ENCODE measurements around the gene GPR143.
"Not testable (repeated sequence)": the region's sequence is repeated elsewhere in the genome, so short reads cannot be mapped to it uniquely, and the experiment has no call there.

GPR143 gene

GRCh38 chrX:9768321-9768839 lies 2.7 kb upstream of the GPR143 start:
- DNase-seq: not testable (repeated sequence)

- no peak for DNase-seq
Measured at GRCh38 chrX:9767375-9767774, 1.7 kb upstream of the GPR143 start.

- DNase-seq: no peak
Measured at GRCh38 chrX:9765072-9765736, 443 bp downstream of the GPR143 start.

- no peak for DNase-seq
Measured at GRCh38 chrX:9759337-9759736, 6.3 kb downstream of the GPR143 start.

DNA sequence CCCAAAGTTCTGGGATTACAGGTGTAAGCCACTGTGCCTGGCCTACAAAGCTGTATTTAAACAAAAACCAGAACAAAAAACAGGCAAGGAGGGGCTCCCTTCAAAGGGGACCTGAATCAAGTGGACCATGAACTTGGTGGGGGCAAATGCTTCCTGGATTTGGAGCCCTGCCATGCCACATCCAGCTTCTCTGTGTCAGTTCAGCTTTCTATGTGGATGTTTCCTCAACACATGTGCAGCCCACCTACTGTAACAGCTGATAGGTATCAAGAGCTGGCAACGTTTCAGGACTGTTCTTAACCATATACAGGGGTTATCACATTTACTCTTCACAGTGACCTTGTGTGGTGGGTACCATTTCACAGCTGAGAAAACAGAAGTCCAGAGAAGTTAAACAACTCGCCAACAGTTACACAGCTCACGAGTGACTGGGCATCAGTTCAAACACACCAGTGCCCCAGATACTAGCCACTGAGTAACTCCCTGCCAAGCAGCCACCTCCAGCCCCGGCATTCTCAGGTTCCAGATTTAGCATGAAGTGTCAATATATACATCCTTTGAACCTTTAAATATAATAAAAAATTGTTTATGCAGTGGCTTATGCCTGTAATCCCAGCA lies 7.5 kb downstream of the GPR143 start:
- DNase-seq: no peak

DNA sequence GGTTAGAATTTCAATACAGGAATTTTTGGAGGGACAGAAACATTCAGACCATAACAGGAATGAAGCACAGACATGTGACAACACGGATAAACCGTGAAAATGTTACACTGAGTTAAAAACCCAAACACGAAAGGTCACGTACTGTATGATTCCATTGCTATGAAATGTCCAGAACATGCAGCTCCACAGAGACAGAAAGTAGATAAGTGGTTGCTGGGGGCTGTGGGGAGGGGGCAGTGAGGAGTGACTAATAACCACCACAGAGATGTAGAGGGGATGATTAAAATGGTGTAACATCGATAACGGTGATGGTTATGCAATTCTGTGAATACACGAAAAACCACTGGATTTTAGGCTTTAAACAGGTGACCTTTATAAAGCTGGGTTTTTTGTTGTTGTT lies 8.3 kb downstream of the GPR143 start:
- DNase-seq: no peak

DNA sequence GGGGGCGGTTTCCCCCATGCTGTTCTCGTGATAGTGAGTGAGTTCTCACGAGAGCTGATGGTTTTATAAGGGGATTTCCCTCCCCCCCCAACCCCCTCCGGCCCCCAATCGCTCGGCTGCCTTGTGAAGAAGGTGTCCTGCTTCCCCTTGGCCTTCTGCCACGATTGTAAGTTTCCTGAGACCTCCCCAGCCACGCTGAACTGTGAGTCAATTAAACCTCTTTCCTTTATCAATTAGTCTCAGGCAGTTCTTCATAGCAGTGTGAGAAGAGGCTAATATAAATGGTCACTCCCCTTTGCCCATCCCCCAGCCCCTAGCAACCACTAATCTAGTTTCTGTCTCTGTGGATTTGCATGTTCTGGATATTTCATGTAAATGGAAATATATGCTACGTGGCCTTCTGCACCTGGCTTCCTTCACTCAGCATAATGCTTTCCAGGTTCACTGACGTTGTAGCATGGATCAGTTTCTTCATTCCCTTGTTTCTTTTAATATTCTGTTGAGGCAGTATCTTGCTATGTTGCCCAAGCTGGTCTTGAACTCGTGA lies 16.4 kb downstream of the GPR143 start:
- DNase-seq: no peak

DNA sequence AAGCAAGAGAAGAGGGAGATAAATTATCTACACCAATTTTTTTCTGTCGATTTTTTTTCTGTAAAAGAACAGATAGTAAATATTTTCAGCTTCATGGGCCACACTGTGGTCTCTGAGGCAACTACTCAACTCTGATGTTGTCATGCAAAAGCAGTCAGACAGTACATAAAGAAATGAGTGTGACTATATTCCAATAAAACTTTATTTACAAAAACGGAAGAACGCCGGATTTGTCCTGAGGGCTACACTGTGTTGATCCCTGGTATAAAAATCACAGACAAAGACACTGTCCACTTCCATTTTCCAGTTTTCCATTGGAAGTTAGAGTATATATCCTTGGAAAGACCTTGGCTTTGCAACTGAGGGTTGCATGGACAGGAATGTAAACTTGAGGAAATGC lies 18.0 kb downstream of the GPR143 start:
- DNase-seq: no peak

- no peak for DNase-seq
Measured at GRCh38 chrX:9746148-9746888, 19.3 kb downstream of the GPR143 start.

GRCh38 chrX:9745417-9746115 lies 20.1 kb downstream of the GPR143 start:
- DNase-seq: no peak

- DNase-seq: no peak
Measured at GRCh38 chrX:9739130-9739529, 26.5 kb downstream of the GPR143 start.

GRCh38 chrX:9738151-9738550 lies 27.5 kb downstream of the GPR143 start:
- DNase-seq: no peak

- DNase-seq: no peak
Measured at GRCh38 chrX:9737363-9737762, 28.3 kb downstream of the GPR143 start.

- DNase-seq: no peak
Measured at GRCh38 chrX:9730752-9731151, 34.9 kb downstream of the GPR143 start.

DNA sequence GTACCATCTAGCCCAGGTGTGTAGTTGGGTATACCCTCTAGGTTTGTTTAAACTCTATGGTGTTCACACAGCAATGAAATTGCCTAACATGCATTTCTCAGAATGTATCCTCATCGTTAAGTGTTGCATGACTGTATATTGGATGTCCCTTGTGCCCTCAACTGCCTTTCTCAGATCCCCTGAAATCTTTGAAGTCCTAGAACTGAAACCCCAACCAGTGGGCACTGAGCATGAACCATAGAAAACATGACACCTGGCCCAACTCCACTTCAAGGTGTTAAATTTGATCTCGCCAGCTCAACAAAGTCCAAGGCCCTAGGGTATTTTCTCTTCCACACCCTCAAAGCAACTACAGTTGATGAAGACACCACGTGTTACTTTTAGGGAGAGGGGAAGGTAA lies 35.6 kb downstream of the GPR143 start:
- DNase-seq: no peak

- no peak for DNase-seq
Measured at GRCh38 chrX:9729171-9729885, 36.3 kb downstream of the GPR143 start.

- DNase-seq: no peak
Measured at GRCh38 chrX:9728261-9728660, 37.4 kb downstream of the GPR143 start.

DNA sequence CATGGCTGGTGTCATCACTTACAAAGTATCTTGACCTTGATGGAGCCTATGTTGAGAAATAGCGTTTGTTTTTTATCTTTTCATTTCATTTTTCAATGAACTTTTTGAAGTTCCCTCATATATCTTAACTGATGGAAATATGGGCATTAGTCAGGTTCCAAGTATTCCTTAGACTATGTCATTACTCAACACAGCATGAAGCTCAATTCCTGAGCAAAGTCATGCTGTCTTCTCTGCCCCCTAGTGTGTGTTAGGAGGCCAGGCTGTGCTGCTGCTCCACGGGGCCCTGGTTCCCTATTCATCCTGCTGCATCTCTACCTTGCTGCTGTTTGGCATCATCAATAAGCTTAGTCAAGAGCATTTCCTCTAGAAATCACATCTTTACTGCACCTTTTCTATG lies 40.9 kb downstream of the GPR143 start:
- no peak for DNase-seq

- no peak for DNase-seq
Measured at GRCh38 chrX:9717376-9717775, 48.3 kb downstream of the GPR143 start.

DNA sequence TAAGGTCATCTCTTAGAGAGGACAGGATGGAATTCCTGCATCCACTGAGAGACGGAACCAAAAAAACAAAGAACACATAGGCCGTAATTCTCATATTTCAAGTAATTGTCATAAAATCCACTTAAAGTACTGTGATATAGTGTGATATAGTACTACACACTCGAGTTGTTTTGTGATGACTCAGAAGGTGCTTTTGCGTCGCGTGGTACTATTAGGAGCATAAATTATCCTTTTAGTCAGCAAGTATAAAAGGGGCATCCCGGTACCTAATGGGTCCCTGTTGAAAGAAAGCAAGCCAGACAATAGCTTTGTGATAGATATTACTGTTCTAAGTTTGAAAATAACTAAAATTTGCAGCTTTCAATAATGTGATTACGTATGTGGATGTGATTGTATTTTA lies 55.3 kb downstream of the GPR143 start:
- DNase-seq: no peak

All from nucleus accumbens (tissue), 56 donors.